SJCRH30 (cell line): ENCODE measurements around the gene PATJ. TPM values are rescaled to one million over a fixed set of nuclear protein-coding genes. Genes with fewer than 3 reads are reported as not detected.
A peak's percentile ranks its signal among the peaks of the same experiment; 100 is the strongest.
"Not testable (repeated sequence)": the region's sequence is repeated elsewhere in the genome, so short reads cannot be mapped to it uniquely, and the experiment has no call there.

Experiments
- DNase-seq, 2 experiments: peaks; one replicate each; pipeline ENCODE4 v3.0.0-alpha.2; 2015 to 2020
- H3K27ac ChIP-seq: fragments of 250-450 bp; sonication (Bioruptor Pico); 2 replicates; pipeline ENCODE4 v1.5.1; 2020; ENCODE audit warnings: mild to moderate bottlenecking, moderate library complexity
- H3K27me3 ChIP-seq: fragments of 250-450 bp; sonication (Bioruptor Pico); 2 replicates; pipeline ENCODE4 v1.5.1; 2020; ENCODE audit warnings: mild to moderate bottlenecking, moderate library complexity
- H3K36me3 ChIP-seq: fragments of 250-450 bp; sonication (Bioruptor Pico); 2 replicates; pipeline ENCODE4 v1.5.1; 2020; ENCODE audit warnings: mild to moderate bottlenecking, moderate library complexity
- H3K4me1 ChIP-seq: fragments of 250-450 bp; sonication (Bioruptor Pico); 2 replicates; pipeline ENCODE4 v1.5.1; 2020; ENCODE audit warnings: mild to moderate bottlenecking, moderate library complexity
- H3K4me3 ChIP-seq: fragments of 250-450 bp; sonication (Bioruptor Pico); 2 replicates; pipeline ENCODE4 v1.5.1; 2020; ENCODE audit warnings: mild to moderate bottlenecking, moderate library complexity
- H3K9me3 ChIP-seq: fragments of 250-450 bp; sonication (Bioruptor Pico); replicated peaks from 2 replicates; pipeline ENCODE4 v1.5.1; 2020; ENCODE audit warnings: mild to moderate bottlenecking, moderate library complexity
- total RNA-seq: library from RNA; depleted of rRNA; stranded (reverse); fragments of >200 nt; shearing (Covaris generic); gene quantifications from 2 replicates; pipeline ENCODE4 v1.2.3, GENCODE V29; 2014; rRNA removed

Gene PATJ
- total RNA-seq = 4.0 and 4.5 TPM in 2 replicates

GRCh38 chr1:61741711-61742619 is at the start of gene PATJ:
Gene PATJ, plus strand, starts transcription at chr1:61742480. Its CDS starts 20,413 bp downstream, at chr1:61762893.
- peak; percentile 35 to 47 for DNase-seq
- Histone ChIP-seq H3K4me1 (no peaks in the 10 kb centered on the region), H3K9me3 (no peaks in the 10 kb centered on the region), H3K27me3 (no peaks in the 10 kb centered on the region), H3K36me3 (no peaks in the 10 kb centered on the region), H3K4me3 (peak within 1 kb of the TSS; percentile 91), H3K27ac (peak within 1 kb of the TSS; percentile 80)

GRCh38 chr1:61699911-61700851 is 42.1 kb upstream of the PATJ start:
- no peak overlapping the region for H3K27ac ChIP-seq
- H3K9me3 ChIP-seq = no peaks in the 10 kb centered on the region

GRCh38 chr1:61708953-61709907 is 33.0 kb upstream of the PATJ start:
- Histone ChIP-seq H3K27me3 (no peaks in the 10 kb centered on the region), H3K36me3 (peaks cover 51% of the 10 kb centered on the region), H3K27ac (no peak overlapping the region), H3K4me3 (no peak overlapping the region), H3K9me3 (no peaks in the 10 kb centered on the region), H3K4me1 (no peaks in the 10 kb centered on the region)
- DNase-seq = no peak

More at GRCh38 chr1:61699911-61700851, 42.1 kb upstream of the PATJ start:
- peaks cover 53% of the 10 kb centered on the region for H3K36me3 ChIP-seq
- no peak overlapping the region for H3K4me3 ChIP-seq
- H3K4me1 ChIP-seq = no peaks in the 10 kb centered on the region
- no peaks in the 10 kb centered on the region for H3K27me3 ChIP-seq
- DNase-seq = no peak

GRCh38 chr1:61709908-61710289 is 32.4 kb upstream of the PATJ start:
- H3K4me1 ChIP-seq = no peaks in the 10 kb centered on the region
- H3K36me3 ChIP-seq = peaks cover 44% of the 10 kb centered on the region
- no peak overlapping the region for H3K27ac ChIP-seq
- no peaks in the 10 kb centered on the region for H3K27me3 ChIP-seq
- no peak overlapping the region for H3K4me3 ChIP-seq
- H3K9me3 ChIP-seq = no peaks in the 10 kb centered on the region
- no peak for DNase-seq

- DNase-seq = not testable (repeated sequence)
Observed at GRCh38 chr1:61711257-61711656, 31.0 kb upstream of the PATJ start.

GRCh38 chr1:61711969-61712368 is 30.3 kb upstream of the PATJ start:
- H3K4me3 ChIP-seq = no peak overlapping the region
- H3K9me3 ChIP-seq = no peaks in the 10 kb centered on the region
- DNase-seq = no peak
- peaks cover 29% of the 10 kb centered on the region for H3K36me3 ChIP-seq
- no peak overlapping the region for H3K27ac ChIP-seq
- no peaks in the 10 kb centered on the region for H3K27me3 ChIP-seq
- no peaks in the 10 kb centered on the region for H3K4me1 ChIP-seq

More at GRCh38 chr1:61711257-61711656, 31.0 kb upstream of the PATJ start:
- not testable (repeated sequence) for H3K27ac ChIP-seq, H3K4me1 ChIP-seq, H3K9me3 ChIP-seq, H3K4me3 ChIP-seq, H3K27me3 ChIP-seq
- peaks cover 34% of the 10 kb centered on the region for H3K36me3 ChIP-seq

- H3K36me3 ChIP-seq = peaks cover 12% of the 10 kb centered on the region
- not testable (repeated sequence) for H3K4me1 ChIP-seq, DNase-seq, H3K4me3 ChIP-seq, H3K27me3 ChIP-seq, H3K27ac ChIP-seq, H3K9me3 ChIP-seq
Observed at GRCh38 chr1:61718996-61719663, 23.1 kb upstream of the PATJ start.

GRCh38 chr1:61724506-61724812 is 17.8 kb upstream of the PATJ start:
- no peak for DNase-seq
- no peaks in the 10 kb centered on the region for H3K4me1 ChIP-seq
- H3K9me3 ChIP-seq = no peaks in the 10 kb centered on the region
- peak overlapping the region; percentile 84 for H3K27ac ChIP-seq
- no peaks in the 10 kb centered on the region for H3K27me3 ChIP-seq
- peaks cover 10% of the 10 kb centered on the region for H3K36me3 ChIP-seq
- peak overlapping the region; percentile 92 for H3K4me3 ChIP-seq

GRCh38 chr1:61724813-61725694 is 17.2 kb upstream of the PATJ start, which contains the start of gene TM2D1:
Gene TM2D1, minus strand, starts transcription at chr1:61725141. Its CDS starts 21 bp downstream, at chr1:61725120.
- H3K9me3 ChIP-seq = no peaks in the 10 kb centered on the region
- DNase-seq = peak; percentile 90 to 95
- H3K36me3 ChIP-seq = peaks cover 6% of the 10 kb centered on the region
- no peaks in the 10 kb centered on the region for H3K27me3 ChIP-seq
- no peaks in the 10 kb centered on the region for H3K4me1 ChIP-seq
- peak within 1 kb of the TSS; percentile 84 for H3K27ac ChIP-seq
- H3K4me3 ChIP-seq = peak within 1 kb of the TSS; percentile 92

- no peak for DNase-seq
- H3K27ac ChIP-seq = no peak overlapping the region
- H3K9me3 ChIP-seq = no peaks in the 10 kb centered on the region
- H3K4me1 ChIP-seq = no peaks in the 10 kb centered on the region
- no peaks in the 10 kb centered on the region for H3K27me3 ChIP-seq
- H3K36me3 ChIP-seq = peaks cover 6% of the 10 kb centered on the region; the same call in 1 of the 2 replicates
- H3K4me3 ChIP-seq = no peak overlapping the region
Observed at GRCh38 chr1:61727544-61727943, 14.7 kb upstream of the PATJ start.

GRCh38 chr1:61730679-61731078 is 11.6 kb upstream of the PATJ start:
- H3K36me3 ChIP-seq, H3K4me3 ChIP-seq, DNase-seq, H3K9me3 ChIP-seq, H3K4me1 ChIP-seq, H3K27me3 ChIP-seq, H3K27ac ChIP-seq: not testable (repeated sequence)

GRCh38 chr1:61732726-61733125 is 9.6 kb upstream of the PATJ start:
- no peaks in the 10 kb centered on the region for H3K9me3 ChIP-seq

More at GRCh38 chr1:61732726-61733125, 9.6 kb upstream of the PATJ start:
- H3K36me3 ChIP-seq = no peaks in the 10 kb centered on the region
- DNase-seq = no peak
- peaks cover 3% of the 10 kb centered on the region; the same call in 1 of the 2 replicates for H3K27me3 ChIP-seq
- no peak overlapping the region for H3K27ac ChIP-seq
- H3K4me3 ChIP-seq = no peak overlapping the region
- H3K4me1 ChIP-seq = no peaks in the 10 kb centered on the region
